ENCODE results near the gene ABLIM2.

- TF ChIP-seq EZH2phosphoT487 (IDR thresholded peaks at IDR 0.05; ENCODE audit: unreplicated experiment) (no peak), CTCF (conservative IDR thresholded peaks at IDR 0.05; ENCODE audit: low read depth in 2 of 2) (no peak), EZH2 (IDR thresholded peaks at IDR 0.05; ENCODE audit: low read depth, unreplicated experiment) (no peak), POLR2AphosphoS5 (IDR thresholded peaks at IDR 0.05; ENCODE audit: low read depth) (no peak), JUNB (IDR thresholded peaks at IDR 0.05; ENCODE audit: unreplicated experiment) (no peak)
Measured at GRCh38 chr4:8061573-8061972, 97.0 kb downstream of the ABLIM2 start.
